Cardiac muscle cell (in vitro differentiated cells and primary cell): ENCODE data around the gene DPYSL5. TPM values are rescaled to one million over a fixed set of nuclear protein-coding genes. Genes with fewer than 3 reads are reported as not detected.

Source experiments
- DNase-seq, 2 donors: peaks; one replicate each; pipeline versions ENCODE4 v3.0.0 to v3.0.0-alpha.2; 2010 to 2017; ENCODE audit warnings: low read depth in 1 of 2, low spot score in 1 of 2
- H3K27ac ChIP-seq: fragments of 200-600 bp; sonication (generic); 2 replicates; pipeline ENCODE4 v1.5.1; 2016
- H3K27me3 ChIP-seq: fragments of 200-600 bp; sonication (generic); 2 replicates; pipeline ENCODE4 v1.6.0; 2016; ENCODE audit warnings: control low read depth
- H3K36me3 ChIP-seq: fragments of 200-600 bp; sonication (generic); 2 replicates; pipeline ENCODE4 v1.5.1; 2016; ENCODE audit warnings: control low read depth
- H3K4me1 ChIP-seq: fragments of 200-600 bp; sonication (generic); 2 replicates; pipeline ENCODE4 v1.8.1; 2017; ENCODE audit warnings: low read depth, mild to moderate bottlenecking, mixed run types
- H3K4me3 ChIP-seq: fragments of 200-600 bp; sonication (generic); 2 replicates; pipeline ENCODE4 v1.5.1; 2016; ENCODE audit warnings: mild to moderate bottlenecking
- H3K9me3 ChIP-seq: fragments of 200-600 bp; sonication (generic); 2 replicates; pipeline ENCODE4 v1.5.1; 2017; ENCODE audit warnings: low read depth, mild to moderate bottlenecking, control low read depth
- CTCF ChIP-seq: IDR thresholded peaks from 2 replicates; pipeline ENCODE4 v1.5.1; 2012; ENCODE audit warnings: low read depth, mild to moderate bottlenecking, low read length
- polyA plus RNA-seq: library from polyadenylated mRNA; unstranded; fragments of >200 nt; fragmentation: Nextera tagmentation; extraction: Ambion mirVana; gene quantifications from 2 replicates; pipeline ENCODE4 v1.2.1, GENCODE V29; 2016
- total RNA-seq: library from RNA; depleted of rRNA; stranded (reverse); fragments of >200 nt; gene quantifications from 2 replicates; pipeline ENCODE4 v1.2.3, GENCODE V29; 2016

DPYSL5 gene
- total and polyA plus RNA-seq, 2 experiments from 2014 or later = 4.1 to 5.6 TPM

- no peak for TF ChIP-seq CTCF
- Histone ChIP-seq H3K9me3 (no peaks in the 10 kb centered on the region), H3K27ac (no peak overlapping the region), H3K36me3 (no peaks in the 10 kb centered on the region), H3K4me3 (no peak overlapping the region), H3K4me1 (no peaks in the 10 kb centered on the region), H3K27me3 (peaks cover 49% of the 10 kb centered on the region)
- DNase-seq = no peak
Measured at GRCh38 chr2:26860211-26860850, 12.4 kb downstream of the DPYSL5 start.

GRCh38 chr2:26861610-26862224 lies 13.8 kb downstream of the DPYSL5 start:
- H3K4me1 ChIP-seq = no peaks in the 10 kb centered on the region
- no peak for TF ChIP-seq CTCF
- H3K9me3 ChIP-seq = no peaks in the 10 kb centered on the region
- H3K4me3 ChIP-seq = no peak overlapping the region
- peaks cover 35% of the 10 kb centered on the region for H3K27me3 ChIP-seq
- no peak overlapping the region for H3K27ac ChIP-seq
- no peak for DNase-seq
- H3K36me3 ChIP-seq = no peaks in the 10 kb centered on the region

- TF ChIP-seq CTCF = no peak
- no peak for DNase-seq
Measured at GRCh38 chr2:26864226-26864625, 16.3 kb downstream of the DPYSL5 start.

GRCh38 chr2:26864646-26865045 lies 16.7 kb downstream of the DPYSL5 start:
- Histone ChIP-seq H3K9me3 (no peaks in the 10 kb centered on the region), H3K4me1 (no peaks in the 10 kb centered on the region), H3K36me3 (no peaks in the 10 kb centered on the region), H3K4me3 (no peak overlapping the region), H3K27ac (no peak overlapping the region), H3K27me3 (peaks cover 18% of the 10 kb centered on the region)
- DNase-seq = no peak
- TF ChIP-seq CTCF = no peak

More at GRCh38 chr2:26864226-26864625, 16.3 kb downstream of the DPYSL5 start:
- no peaks in the 10 kb centered on the region for H3K9me3 ChIP-seq
- H3K27ac ChIP-seq = no peak overlapping the region
- no peaks in the 10 kb centered on the region for H3K4me1 ChIP-seq
- peaks cover 22% of the 10 kb centered on the region for H3K27me3 ChIP-seq
- no peaks in the 10 kb centered on the region for H3K36me3 ChIP-seq
- no peak overlapping the region for H3K4me3 ChIP-seq

- Histone ChIP-seq H3K36me3 (no peaks in the 10 kb centered on the region), H3K27ac (no peak overlapping the region), H3K27me3 (peaks cover 38% of the 10 kb centered on the region), H3K4me3 (no peak overlapping the region), H3K9me3 (no peaks in the 10 kb centered on the region), H3K4me1 (no peaks in the 10 kb centered on the region)
- DNase-seq = no peak
- TF ChIP-seq CTCF = no peak
Measured at GRCh38 chr2:26870585-26871095, 22.7 kb downstream of the DPYSL5 start.
